ENCODE data around the gene INPPL1.

INPPL1 gene

DNA sequence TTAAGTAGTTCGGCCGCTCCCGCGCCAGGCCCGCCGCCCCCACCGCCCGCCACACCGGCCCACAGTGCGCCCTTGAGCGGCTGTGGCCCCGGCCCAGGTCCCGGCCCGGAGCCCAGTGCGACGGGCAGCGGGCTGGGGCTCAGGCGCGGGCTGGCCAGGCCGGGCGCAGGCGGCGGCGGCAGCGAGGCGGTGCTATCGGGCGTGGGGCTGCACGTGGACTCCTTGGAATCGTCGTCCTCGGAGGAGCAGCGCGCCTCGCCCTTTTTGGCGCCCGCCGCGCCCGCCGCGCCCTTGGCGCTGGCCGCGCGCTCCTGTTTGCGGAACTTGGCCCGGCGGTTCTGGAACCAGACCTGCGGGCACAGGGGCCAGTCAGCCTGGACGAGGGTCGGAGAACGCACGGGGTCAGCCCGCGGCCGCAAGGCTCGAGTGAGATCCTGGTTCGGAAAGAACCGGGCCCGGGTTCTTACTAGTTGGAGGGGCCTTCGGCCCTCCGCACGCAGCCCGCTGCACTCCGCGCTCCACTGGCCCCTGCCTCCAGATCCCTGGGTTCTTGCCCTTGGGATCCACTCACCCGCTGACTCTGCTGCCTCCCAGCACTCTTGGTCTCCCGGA, 15.4 kb downstream of the INPPL1 start:
- no peak for DNase-seq (ENCODE audit: extremely low spot score)
- TF ChIP-seq ARNT (IDR thresholded peaks at IDR 0.05), result no peak
- POLR2A ChIA-PET, result no interaction called here
- CTCF ChIA-PET, result no interaction called here

GRCh38 chr11:72240461-72241290, 16.1 kb downstream of the INPPL1 start:
- ChIA-PET CTCF (no interaction called here), POLR2A (no interaction called here)
- no peak for DNase-seq (ENCODE audit: extremely low spot score)

DNA sequence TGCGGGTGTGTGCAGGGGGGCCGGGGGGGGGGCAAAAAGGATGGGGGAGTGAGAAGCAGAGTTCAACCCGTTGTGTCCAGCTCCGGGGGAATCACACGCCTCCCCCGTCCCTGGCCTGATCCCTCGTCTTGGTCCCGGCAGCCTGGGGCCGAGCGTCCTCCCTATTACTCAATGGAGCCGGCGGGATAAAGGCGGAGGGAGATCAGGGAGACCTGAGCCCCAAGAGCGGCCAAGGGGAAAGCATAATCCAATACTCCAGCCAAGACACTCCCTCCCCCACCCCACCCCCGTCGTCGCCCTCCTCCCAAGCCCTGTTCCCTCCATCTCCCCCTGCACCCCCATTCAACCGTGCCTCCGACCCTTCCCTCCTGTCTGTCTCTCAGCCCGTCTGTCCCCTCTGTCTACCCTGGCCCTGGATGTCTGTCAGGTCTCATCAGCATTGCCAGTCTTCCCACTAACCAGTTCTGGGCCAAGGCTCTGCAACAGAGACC, 16.8 kb downstream of the INPPL1 start:
- CTCF ChIA-PET, result no interaction called here
- POLR2A ChIA-PET, result no interaction called here
- no peak for DNase-seq (ENCODE audit: extremely low spot score)

More at GRCh38 chr11:72240461-72241290, 16.1 kb downstream of the INPPL1 start:
- TF ChIP-seq SP1 (IDR thresholded peaks at IDR 0.05), result no peak
- no peak for TF ChIP-seq ELF4 (IDR thresholded peaks at IDR 0.05)
- TF ChIP-seq FOXK2 (IDR thresholded peaks at IDR 0.05), result no peak
- TF ChIP-seq, protein P1, sequence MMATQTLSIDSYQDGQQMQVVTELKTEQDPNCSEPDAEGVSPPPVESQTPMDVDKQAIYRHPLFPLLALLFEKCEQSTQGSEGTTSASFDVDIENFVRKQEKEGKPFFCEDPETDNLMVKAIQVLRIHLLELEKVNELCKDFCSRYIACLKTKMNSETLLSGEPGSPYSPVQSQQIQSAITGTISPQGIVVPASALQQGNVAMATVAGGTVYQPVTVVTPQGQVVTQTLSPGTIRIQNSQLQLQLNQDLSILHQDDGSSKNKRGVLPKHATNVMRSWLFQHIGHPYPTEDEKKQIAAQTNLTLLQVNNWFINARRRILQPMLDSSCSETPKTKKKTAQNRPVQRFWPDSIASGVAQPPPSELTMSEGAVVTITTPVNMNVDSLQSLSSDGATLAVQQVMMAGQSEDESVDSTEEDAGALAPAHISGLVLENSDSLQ (IDR thresholded peaks at IDR 0.05), result no peak
- TF ChIP-seq BHLHE40 (IDR thresholded peaks at IDR 0.05; ENCODE audit: borderline replicate concordance), result no peak
- no peak for TF ChIP-seq FOXM1 (IDR thresholded peaks at IDR 0.05; ENCODE audit: borderline replicate concordance)
- TF ChIP-seq HDGF (IDR thresholded peaks at IDR 0.05; ENCODE audit: borderline replicate concordance), result no peak
- no peak for TF ChIP-seq LEF1 (IDR thresholded peaks at IDR 0.05; ENCODE audit: borderline replicate concordance)
- TF ChIP-seq ARNT (IDR thresholded peaks at IDR 0.05), result no peak
- TF ChIP-seq TARDBP (IDR thresholded peaks at IDR 0.05), result no peak
- no peak for TF ChIP-seq SUZ12 (IDR thresholded peaks at IDR 0.05)
- no peak for TF ChIP-seq L3MBTL2 (conservative IDR thresholded peaks at IDR 0.05)
- TF ChIP-seq ZNF384 (IDR thresholded peaks at IDR 0.05), result no peak

GRCh38 chr11:72242141-72242540, 17.6 kb downstream of the INPPL1 start:
- CTCF ChIA-PET, result no interaction called here

More for the DNA sequence above, 16.8 kb downstream of the INPPL1 start:
- no peak for TF ChIP-seq BHLHE40 (IDR thresholded peaks at IDR 0.05; ENCODE audit: borderline replicate concordance)
- TF ChIP-seq L3MBTL2 (conservative IDR thresholded peaks at IDR 0.05), result no peak
- no peak for TF ChIP-seq HDGF (IDR thresholded peaks at IDR 0.05; ENCODE audit: borderline replicate concordance)

GRCh38 chr11:72243173-72244059, 18.8 kb downstream of the INPPL1 start:
- TF ChIP-seq, protein P1 (IDR thresholded peaks at IDR 0.05), result no peak
- TF ChIP-seq SUZ12 (IDR thresholded peaks at IDR 0.05), result no peak
- TF ChIP-seq LEF1 (IDR thresholded peaks at IDR 0.05; ENCODE audit: borderline replicate concordance), result no peak
- TF ChIP-seq FOXM1 (IDR thresholded peaks at IDR 0.05; ENCODE audit: borderline replicate concordance), result no peak
- CTCF ChIA-PET, result interaction anchor here (0.6 to 0.7 kb wide), 2 partner anchors 12 to 127 kb away, joined by 3 read pairs; no protein-coding TSS in a partner anchor
- POLR2A ChIA-PET, result no interaction called here
- DNase-seq (ENCODE audit: extremely low spot score), result no peak

More at GRCh38 chr11:72242141-72242540, 17.6 kb downstream of the INPPL1 start:
- TF ChIP-seq, protein P1 (IDR thresholded peaks at IDR 0.05), result no peak
- TF ChIP-seq FOXK2 (IDR thresholded peaks at IDR 0.05) (no peak), ZNF384 (IDR thresholded peaks at IDR 0.05) (no peak), LEF1 (IDR thresholded peaks at IDR 0.05; ENCODE audit: borderline replicate concordance) (no peak), L3MBTL2 (conservative IDR thresholded peaks at IDR 0.05) (no peak), TARDBP (IDR thresholded peaks at IDR 0.05) (no peak), ELF4 (IDR thresholded peaks at IDR 0.05) (no peak), SUZ12 (IDR thresholded peaks at IDR 0.05) (no peak), BHLHE40 (IDR thresholded peaks at IDR 0.05; ENCODE audit: borderline replicate concordance) (no peak)
- DNase-seq (ENCODE audit: extremely low spot score), result no peak
- POLR2A ChIA-PET, result no interaction called here

DNA sequence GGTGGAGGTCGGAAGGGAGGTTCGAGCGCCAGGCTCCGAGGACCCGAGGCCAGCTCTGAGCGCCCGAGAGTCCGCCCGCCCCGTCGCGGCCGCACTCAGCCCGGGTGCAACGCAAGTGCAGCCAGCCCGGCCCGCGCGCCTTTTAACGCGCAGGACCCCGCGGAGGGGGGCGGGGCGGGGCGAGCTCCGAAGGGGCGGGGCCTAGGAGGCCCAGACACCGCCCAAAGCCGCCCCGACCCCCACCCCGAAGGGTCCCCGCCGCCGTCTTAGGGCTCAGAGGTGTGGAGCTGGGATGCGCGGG, 19.4 kb downstream of the INPPL1 start, which contains the start of gene PHOX2A:
Gene PHOX2A (minus strand): TSS at position 117 of the 301 bp plus-strand sequence. CDS start 172 bp downstream, outside the sequence.
- TF ChIP-seq SP1 (IDR thresholded peaks at IDR 0.05), result no peak
- no peak for DNase-seq (ENCODE audit: extremely low spot score)
- POLR2A ChIA-PET, result no interaction called here
- CTCF ChIA-PET, result no interaction called here

All from HEK293T (cell line).